Measurements from ENCODE around the gene HORMAD2. TPM values are rescaled to one million over a fixed set of nuclear protein-coding genes. Genes with fewer than 3 reads are reported as not detected.

The HORMAD2 gene
- total RNA-seq, 1 donor, result not detected

DNA sequence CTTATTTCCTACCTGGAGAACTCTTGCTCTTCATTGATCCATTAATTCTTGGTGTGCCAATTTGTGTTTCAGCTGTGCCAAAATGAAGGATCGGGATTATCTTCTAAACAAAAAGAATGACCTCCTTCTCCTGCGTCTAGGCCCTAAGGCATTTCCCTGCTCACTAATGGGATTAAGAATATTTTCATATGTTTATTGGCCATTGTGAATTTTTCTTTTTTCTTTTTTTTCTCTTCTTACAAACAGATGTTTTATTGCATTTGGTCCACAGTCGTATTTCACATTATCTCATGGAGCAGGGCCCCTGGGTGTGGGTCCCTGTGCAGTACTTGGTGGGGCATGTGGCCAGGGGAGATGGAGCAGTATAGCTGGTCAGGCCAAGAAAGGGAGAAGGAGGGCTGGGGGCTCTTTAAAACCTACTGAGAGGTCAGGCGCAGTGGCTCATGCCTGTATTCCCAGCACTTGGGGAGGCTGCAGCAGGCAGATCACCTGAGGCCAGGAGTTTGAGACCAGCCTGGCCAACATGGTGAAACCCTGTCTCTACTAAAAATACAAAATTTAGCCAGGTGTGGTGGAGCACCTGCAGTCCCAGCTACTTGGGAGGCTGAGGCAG is 35.3 kb upstream of the HORMAD2 start:
- TF ChIP-seq CTCF (IDR thresholded peaks at IDR 0.05; ENCODE audit: insufficient read depth, low read length), result no peak
- DNase-seq (ENCODE audit: low read depth), result no peak
- H3K4me3 ChIP-seq (ENCODE audit: low read depth, low read length), result no peak overlapping the region

DNA sequence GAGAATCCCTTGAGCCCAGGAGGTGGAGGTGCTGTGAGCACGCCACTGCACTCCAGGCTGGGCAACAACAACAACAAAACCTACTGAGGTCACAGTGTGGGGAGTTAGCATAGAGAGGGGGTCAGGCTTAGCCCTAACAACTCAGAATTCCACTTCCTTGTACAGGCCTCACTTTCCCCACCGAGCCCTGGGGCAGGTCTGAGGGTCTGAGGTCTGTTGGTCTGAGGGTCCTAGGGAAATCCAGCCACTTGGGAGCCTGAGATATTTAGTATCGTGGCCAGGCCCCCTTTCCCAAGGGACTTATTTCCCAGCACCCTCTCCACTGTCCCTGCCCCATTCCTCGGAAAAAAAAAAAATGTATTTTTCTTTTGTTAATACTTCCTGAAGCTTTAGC is 34.8 kb upstream of the HORMAD2 start:
- no peak overlapping the region for H3K4me3 ChIP-seq (ENCODE audit: low read depth, low read length)
- no peak for TF ChIP-seq CTCF (IDR thresholded peaks at IDR 0.05; ENCODE audit: insufficient read depth, low read length)
- no peak for DNase-seq (ENCODE audit: low read depth)

DNA sequence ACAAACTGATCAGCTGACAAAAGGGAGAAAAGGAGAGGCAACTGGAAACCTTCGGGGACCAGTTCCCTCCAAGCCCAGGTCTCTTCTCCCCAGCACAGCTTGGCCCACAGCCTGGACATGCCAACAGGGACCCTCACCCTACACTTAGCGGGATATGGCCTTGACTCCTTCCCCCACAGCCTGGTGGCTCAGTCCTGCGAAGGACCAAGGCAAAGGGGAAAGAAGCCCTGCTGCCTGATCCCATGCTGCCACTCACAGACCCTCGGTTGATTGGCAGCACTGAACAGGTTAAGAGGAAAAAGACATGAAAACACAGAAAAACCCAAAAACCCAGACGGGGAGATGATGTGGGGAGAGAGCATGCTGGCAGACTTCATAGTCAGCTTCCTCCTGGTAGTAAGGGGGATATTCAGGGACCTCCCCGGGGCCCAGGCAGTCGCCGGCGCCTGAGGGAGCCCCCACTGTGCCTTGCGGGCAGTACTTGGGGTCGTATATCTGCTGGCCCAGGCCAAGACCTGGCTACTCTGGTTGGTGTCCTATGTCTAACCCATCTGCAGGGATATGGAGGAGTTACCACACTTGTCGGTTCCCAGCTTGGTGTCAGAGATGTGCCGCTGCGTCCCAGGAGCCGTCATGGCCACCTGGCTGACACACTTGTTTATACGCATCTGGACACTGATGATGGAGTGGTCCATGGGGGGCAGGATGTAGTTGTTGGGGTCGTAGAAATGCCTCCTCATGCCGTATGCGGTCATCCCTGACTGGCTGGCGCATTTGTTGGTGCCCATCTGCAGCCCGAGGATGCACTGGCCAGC is 34.2 kb upstream of the HORMAD2 start:
- no peak for TF ChIP-seq CTCF (IDR thresholded peaks at IDR 0.05; ENCODE audit: insufficient read depth, low read length)
- no peak overlapping the region for H3K4me3 ChIP-seq (ENCODE audit: low read depth, low read length)
- no peak for DNase-seq (ENCODE audit: low read depth)

- H3K4me3 ChIP-seq (ENCODE audit: low read depth, low read length), result no peak overlapping the region
- DNase-seq (ENCODE audit: low read depth), result no peak
- no peak for TF ChIP-seq CTCF (IDR thresholded peaks at IDR 0.05; ENCODE audit: insufficient read depth, low read length)
Observed at GRCh38 chr22:30046716-30047363, 33.4 kb upstream of the HORMAD2 start.

DNA sequence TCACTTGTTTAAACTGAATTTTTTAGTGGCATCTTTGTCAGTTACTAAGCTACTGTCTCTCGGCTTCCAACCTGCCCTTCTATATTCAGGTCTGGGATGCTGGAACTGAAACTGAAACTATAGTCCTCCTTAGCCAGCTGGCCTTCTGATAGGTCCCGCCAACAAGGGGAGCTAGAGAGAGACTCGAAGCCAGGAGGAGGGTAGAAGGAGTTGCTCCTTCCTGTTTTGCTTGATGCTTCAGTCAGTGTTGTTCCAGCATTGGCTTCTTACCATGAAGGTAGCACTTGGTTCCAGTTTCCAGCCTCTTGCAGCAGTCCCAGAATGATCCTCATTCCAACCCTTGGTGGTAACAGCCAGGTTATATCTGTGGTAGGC is 32.9 kb upstream of the HORMAD2 start:
- DNase-seq (ENCODE audit: low read depth), result peak; percentile 28
- TF ChIP-seq CTCF (IDR thresholded peaks at IDR 0.05; ENCODE audit: insufficient read depth, low read length), result no peak
- H3K4me3 ChIP-seq (ENCODE audit: low read depth, low read length), result no peak overlapping the region

GRCh38 chr22:30048681-30049080 is 31.6 kb upstream of the HORMAD2 start:
- no peak overlapping the region for H3K4me3 ChIP-seq (ENCODE audit: low read depth, low read length)
- DNase-seq (ENCODE audit: low read depth), result no peak
- no peak for TF ChIP-seq CTCF (IDR thresholded peaks at IDR 0.05; ENCODE audit: insufficient read depth, low read length)
